NCI-H2227 treated with DMSO at 0.1 percent for 48 hours (cell line): ENCODE data around the gene RLN1.
"Not testable (repeated sequence)": the region's sequence is repeated elsewhere in the genome, so short reads cannot be mapped to it uniquely, and the experiment has no call there.

Source experiments
- DNase-seq: peaks from one replicate; lab custom pipeline; 2025; lab: John Stamatoyannopoulos, UW

The RLN1 gene

DNA sequence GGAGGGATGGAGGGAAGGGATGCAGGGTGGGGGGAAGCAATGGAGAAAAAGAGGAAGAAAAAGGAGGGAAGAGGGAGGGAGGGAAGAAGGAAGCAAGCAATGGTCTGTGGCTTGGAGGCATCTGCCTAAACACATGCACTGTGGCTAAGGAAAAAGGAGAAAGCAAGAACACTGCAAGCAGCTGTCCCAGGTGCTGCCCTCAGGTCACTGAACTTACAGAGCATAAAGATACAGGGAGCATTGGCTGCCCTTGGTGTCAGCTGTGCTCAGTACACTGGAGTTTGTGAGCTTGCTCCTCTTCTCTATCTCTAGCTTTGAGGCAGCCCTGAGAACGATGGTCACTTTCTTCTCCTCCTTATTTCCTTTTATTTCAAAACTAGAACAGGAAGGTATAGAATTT lies 18.1 kb downstream of the RLN1 start:
- DNase-seq: not testable (repeated sequence)

DNA sequence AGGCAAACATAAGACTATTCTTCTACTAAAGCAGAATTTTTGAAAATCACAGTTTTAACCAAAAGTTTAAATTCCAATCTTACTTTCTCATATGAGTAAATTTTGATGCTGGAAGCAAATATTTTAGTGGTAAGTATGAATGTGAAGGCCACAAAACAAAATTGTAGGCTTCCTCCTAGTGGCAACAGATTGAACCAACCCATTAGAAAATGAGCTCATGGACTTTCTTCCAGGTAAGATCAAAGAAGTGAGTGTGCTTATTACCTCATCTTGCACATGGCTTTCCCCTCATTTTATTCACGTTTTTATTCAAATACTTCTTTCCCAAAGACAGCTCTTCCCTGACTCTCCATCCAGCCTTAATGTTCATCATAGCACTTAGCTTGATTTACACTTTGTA lies 18.6 kb downstream of the RLN1 start:
- no peak for DNase-seq

- DNase-seq: not testable (repeated sequence)
These were observed 23.3 kb downstream of the RLN1 start for GRCh38 chr9:5316406-5316805.

- DNase-seq: no peak
These were observed 24.3 kb downstream of the RLN1 start for GRCh38 chr9:5315187-5315923.

DNA sequence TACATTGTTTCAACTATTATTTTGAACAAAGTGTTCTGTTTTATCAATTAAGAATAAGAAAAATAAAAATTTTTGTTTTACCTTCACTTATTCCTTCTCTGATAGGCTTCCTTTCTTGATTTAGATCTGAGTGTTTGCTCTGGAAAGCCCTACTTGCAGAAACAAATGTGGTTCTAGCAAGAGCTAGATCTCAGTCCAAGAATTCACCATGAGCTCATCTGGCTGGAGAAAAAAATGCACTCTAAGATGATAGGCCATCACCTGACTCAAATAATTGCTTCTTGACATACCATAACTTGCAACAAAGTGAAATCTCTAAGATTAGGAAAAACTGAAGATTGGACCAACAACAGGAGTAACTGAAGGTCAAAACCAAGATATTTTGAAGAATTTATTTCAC lies 28.8 kb downstream of the RLN1 start:
- DNase-seq: no peak

DNA sequence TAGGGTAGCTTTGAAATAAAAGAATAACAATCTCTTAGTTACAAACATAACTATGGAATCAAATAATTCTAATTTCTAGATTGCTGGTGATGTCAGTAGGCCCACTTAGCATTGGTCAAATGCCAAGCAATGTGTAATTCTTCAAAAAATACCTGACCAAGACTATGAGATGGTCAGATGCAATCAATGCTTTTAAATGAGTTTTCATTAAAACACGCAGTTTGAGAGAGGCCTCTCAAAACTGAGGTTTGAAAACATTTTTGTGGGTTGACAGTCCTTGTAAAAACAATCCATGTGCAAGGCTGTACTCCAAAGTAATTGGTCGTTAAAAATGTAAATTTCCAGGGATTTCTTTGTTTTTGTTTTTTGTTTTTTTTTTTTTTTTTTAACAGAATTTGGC lies 33.9 kb downstream of the RLN1 start:
- DNase-seq: no peak

- not testable (repeated sequence) for DNase-seq
These were observed 35.6 kb downstream of the RLN1 start, which contains the start of gene RLN2 for GRCh38 chr9:5303840-5304795. Gene RLN2 (minus strand): TSS chr9:5304716. CDS start chr9:5304580, 136 bp downstream.

DNA sequence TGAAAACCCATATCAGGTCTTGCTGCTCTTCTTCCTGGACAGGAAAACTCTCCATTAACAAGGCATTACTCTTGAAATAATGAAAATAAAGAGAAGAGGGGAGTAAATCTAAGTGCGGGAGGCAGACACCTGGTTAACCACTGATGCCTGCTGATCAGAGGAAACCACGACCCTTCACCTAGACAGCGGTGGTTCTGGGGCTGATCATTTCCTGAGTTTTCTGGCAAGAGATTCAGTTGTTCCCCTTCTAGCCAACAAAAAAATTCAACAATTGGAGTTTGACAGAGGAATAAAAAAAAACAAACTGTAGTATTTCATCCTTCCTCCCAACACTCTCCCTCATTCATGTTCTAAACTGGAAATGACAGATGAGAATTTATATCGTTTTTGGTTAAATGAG lies 38.1 kb downstream of the RLN1 start:
- no peak for DNase-seq

- DNase-seq: no peak
These were observed 47.5 kb downstream of the RLN1 start for GRCh38 chr9:5292141-5292540.

DNA sequence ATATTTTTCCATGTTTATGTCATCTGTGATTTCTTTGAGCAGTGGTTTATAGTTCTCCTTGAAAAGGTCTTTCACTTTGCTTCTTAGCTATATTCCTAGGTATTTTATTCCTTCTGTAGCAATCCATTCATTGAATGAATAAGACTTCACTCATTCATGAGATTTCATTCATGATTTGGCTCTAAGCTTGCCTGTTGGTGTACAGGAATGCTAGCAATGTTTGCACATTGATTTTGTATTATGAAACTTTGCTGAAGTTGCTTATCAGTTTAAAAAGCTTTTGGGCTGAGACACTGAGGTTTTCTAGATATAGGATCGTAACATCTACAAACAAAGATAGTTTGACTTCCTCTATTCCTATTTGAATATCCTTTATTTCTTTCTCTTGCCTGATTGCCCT lies 51.1 kb downstream of the RLN1 start:
- DNase-seq: no peak

DNA sequence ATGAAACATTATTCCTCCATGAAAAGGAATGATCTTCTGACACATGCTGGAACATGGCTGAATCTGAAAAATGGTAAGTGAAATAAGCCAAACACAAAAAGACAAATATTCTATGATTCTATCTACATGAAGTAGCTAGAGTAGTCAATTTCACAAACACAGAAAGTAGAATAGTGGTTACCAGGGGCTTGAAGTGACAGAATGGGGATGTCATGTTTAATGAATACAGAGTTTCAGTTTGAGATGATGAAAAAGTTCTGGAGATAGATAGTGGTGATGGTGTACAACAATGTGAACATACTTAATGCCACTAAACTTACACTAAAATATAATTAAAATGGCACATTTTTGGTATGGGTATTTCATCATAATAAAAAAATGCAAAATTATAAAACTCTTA lies 53.4 kb downstream of the RLN1 start:
- DNase-seq: no peak
